Common myeloid progenitor, CD34-positive (primary cell): Measurements from ENCODE around the gene VWF.

Source experiments
- CTCF ChIA-PET: fragments of 350-600 bp; sonication (Branson Sonifier 250); formaldehyde crosslinking; loops from one replicate; lab custom pipeline; 2021; ENCODE audit warnings: antibody characterized with exemption; lab: Charles Lee
- POLR2A ChIA-PET: fragments of 350-600 bp; sonication (Branson Sonifier 250); formaldehyde crosslinking; loops from one replicate; lab custom pipeline; 2021; ENCODE audit warnings: antibody characterized with exemption; lab: Charles Lee
- DNase-seq, 3 donors: peaks; one replicate each; pipeline versions ENCODE4 v3.0.0 to v3.0.0-alpha.2; 2013
- H3K27ac ChIP-seq, 2 experiments: 1 replicate in 1 of 2; 2 replicates in 1 of 2; pipeline ENCODE4 v1.7.0; 2013; ENCODE audit warnings: inconsistent platforms in 2 of 2, low read length in 2 of 2, mild to moderate bottlenecking in 2 of 2, low read depth in 1 of 2, moderate library complexity in 1 of 2; ENCODE audit not compliant: severe bottlenecking in 2 of 2, insufficient read depth in 1 of 2, poor library complexity in 1 of 2
- H3K27me3 ChIP-seq, 5 experiments: replicated peaks in 2 of 5; 1 replicate in 3 of 5; 2 replicates in 2 of 5; pipeline versions ENCODE4 v1.6.1 to v1.7.0; 2013; ENCODE audit warnings: low read length in 4 of 5, mild to moderate bottlenecking in 2 of 5, moderate library complexity in 2 of 5, inconsistent platforms in 1 of 5; ENCODE audit not compliant: insufficient read depth in 5 of 5, control insufficient read depth in 4 of 5
- H3K36me3 ChIP-seq, 4 experiments: 1 replicate in 2 of 4; 2 replicates in 2 of 4; pipeline versions ENCODE4 v1.6.1 to v1.7.0; 2013; ENCODE audit warnings: low read length in 3 of 4, control low read depth in 1 of 4, mild to moderate bottlenecking in 1 of 4; ENCODE audit not compliant: control insufficient read depth in 4 of 4, insufficient read depth in 4 of 4
- H3K4me1 ChIP-seq, 4 experiments: 1 replicate in 3 of 4; 2 replicates in 1 of 4; pipeline versions ENCODE4 v1.6.1 to v1.7.1; 2013; ENCODE audit warnings: low read length in 3 of 4, mild to moderate bottlenecking in 3 of 4, control low read depth in 1 of 4, inconsistent platforms in 1 of 4, moderate library complexity in 1 of 4; ENCODE audit not compliant: control insufficient read depth in 4 of 4, insufficient read depth in 4 of 4; ENCODE audit errors: control extremely low read depth in 1 of 4
- H3K4me3 ChIP-seq, 7 experiments: 1 replicate in 4 of 7; 2 replicates in 3 of 7; pipeline versions ENCODE4 v1.5.1 to v1.7.0; 2013; ENCODE audit warnings: mild to moderate bottlenecking in 7 of 7, low read length in 6 of 7, moderate library complexity in 6 of 7, inconsistent platforms in 2 of 7, low read depth in 2 of 7, control low read depth in 1 of 7; ENCODE audit not compliant: insufficient read depth in 4 of 7, control insufficient read depth in 1 of 7; ENCODE audit errors: extremely low read depth in 1 of 7
- H3K9me3 ChIP-seq, 5 experiments: 1 replicate in 4 of 5; 2 replicates in 1 of 5; pipeline versions ENCODE4 v1.6.1 to v1.7.1; 2013; ENCODE audit warnings: low read length in 4 of 5, mild to moderate bottlenecking in 2 of 5, inconsistent platforms in 1 of 5, low read depth in 1 of 5, moderate library complexity in 1 of 5; ENCODE audit not compliant: control insufficient read depth in 4 of 5, insufficient read depth in 2 of 5; ENCODE audit errors: control extremely low read depth in 1 of 5
- WGBS: methylation state at CpG from one replicate; pipeline ENCODE4 v1.1.5; 2013; ENCODE audit not compliant: insufficient coverage; 5-methylcytosine and 5-hydroxymethylcytosine counted together

VWF gene

DNA sequence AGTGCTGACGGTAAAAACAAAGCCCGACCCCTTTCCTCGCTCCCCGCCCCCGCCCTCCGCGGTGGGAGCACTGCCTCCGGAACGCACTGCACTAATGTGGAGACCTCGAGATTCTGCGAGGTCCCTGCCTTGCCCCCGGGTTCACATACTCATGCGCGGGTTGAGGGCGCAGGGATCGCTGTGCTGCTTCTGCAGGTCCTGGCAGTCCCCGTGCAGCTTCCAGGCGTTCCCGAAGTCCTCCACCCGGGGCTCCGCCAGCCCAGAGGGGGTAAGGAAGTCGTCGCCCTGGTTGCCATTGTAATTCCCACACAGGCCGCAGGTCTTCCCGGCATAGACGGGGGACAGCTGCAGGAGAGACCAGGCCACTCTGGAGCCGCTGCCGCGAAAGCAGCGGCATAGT lies 66.8 kb downstream of the VWF start:
- no peak overlapping the region for H3K27ac ChIP-seq
- H3K4me1 ChIP-seq = peaks cover 0 to 18% (median 8%) of the 10 kb centered on the region in 4 experiments
- ChIA-PET CTCF (interaction anchor here (0.7 to 11.2 kb wide), 13 partner anchors 10 to 244 kb away, joined by 3 to 100 read pairs (median 4); no protein-coding TSS in a partner anchor), POLR2A (interaction anchor here (1.0 kb wide), 1 partner anchor 67 kb away, joined by 3 read pairs; no protein-coding TSS in a partner anchor)
- WGBS = 86% methylated on average over 25 of the region's 30 CpGs
- no peak overlapping the region for H3K4me3 ChIP-seq
- H3K27me3 ChIP-seq = no peaks in the 10 kb centered on the region
- no peaks in the 10 kb centered on the region for H3K9me3 ChIP-seq
- DNase-seq = no peak
- H3K36me3 ChIP-seq = no peaks in the 10 kb centered on the region

DNA sequence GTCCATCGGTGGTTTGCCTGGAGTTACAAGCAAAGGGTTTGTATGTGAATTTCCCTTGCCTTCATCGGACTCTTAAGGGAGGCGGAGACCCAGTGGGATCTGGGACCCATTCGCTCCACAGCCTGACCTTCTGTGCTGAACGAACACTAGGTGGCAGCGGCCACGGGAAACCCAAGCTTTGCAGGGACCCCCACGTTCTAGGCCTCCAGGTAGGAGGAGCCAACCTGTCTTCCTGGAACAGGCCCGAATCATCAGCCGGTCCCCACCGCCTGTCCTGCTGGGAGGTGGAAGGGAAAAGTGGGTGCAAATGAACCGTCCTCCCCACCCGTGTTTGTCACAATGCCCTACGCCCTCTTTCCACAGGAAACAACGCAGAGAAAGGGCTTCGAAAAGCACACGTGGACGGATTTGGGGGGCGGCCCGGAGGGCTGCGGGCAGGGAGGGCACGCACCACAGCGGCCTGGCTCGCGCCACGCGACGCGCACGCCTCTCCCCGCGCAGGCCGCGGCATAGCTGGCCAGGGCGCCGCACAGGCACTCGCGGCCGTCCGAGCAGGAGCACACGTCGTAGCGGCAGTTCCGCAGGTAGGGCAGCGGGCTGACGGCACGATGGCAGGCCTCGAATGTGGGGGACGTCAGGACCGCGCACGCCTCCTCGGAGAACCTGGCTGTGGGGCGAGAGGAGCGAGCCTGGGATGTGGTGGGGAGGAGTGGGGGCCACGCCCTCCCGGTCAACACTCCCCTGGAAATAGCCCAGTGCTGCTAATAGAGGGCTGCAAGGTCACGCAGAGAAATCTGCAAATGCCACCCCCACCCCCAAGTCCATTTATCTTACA lies 67.8 kb downstream of the VWF start:
- no peaks in the 10 kb centered on the region for H3K27me3 ChIP-seq
- CTCF ChIA-PET = interaction anchor here (0.8 to 11.2 kb wide), 12 partner anchors 9 to 280 kb away, joined by 3 to 100 read pairs (median 3); no protein-coding TSS in a partner anchor
- no peak overlapping the region for H3K27ac ChIP-seq
- WGBS = 23% methylated on average over 52 of the region's 58 CpGs
- POLR2A ChIA-PET = interaction anchor here (0.6 kb wide), 1 partner anchor 523 kb away, joined by 7 read pairs; no protein-coding TSS in a partner anchor
- peak; percentile 73 to 81 (median 79) for DNase-seq
- peak overlapping the region in 4 of 7 experiments; percentile 0 to 68 (median 36) for H3K4me3 ChIP-seq
- peaks cover 0 to 3% (median 0%) of the 10 kb centered on the region in 5 experiments for H3K9me3 ChIP-seq
- H3K36me3 ChIP-seq = no peaks in the 10 kb centered on the region
- peaks cover 0 to 21% (median 9%) of the 10 kb centered on the region in 4 experiments for H3K4me1 ChIP-seq

DNA sequence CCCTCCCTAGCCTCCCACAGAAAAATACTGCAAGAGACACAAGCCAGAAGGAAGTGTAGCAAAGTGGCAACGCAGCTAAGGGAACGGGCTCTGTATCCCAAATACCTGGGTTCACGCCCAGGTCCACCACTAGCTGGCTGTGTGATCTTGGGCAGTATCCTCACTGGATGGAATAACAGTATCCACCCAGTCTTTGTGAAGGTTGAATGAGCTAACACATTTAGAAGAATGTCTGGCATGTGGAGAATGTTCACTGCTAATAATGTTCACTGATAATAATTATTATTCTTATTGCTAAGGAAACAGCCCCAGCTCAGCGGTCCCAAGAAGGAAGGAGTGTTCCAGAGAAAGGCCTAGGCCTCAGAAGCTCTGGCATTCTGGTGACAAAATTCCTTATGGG lies 70.9 kb downstream of the VWF start:
- no peak overlapping the region for H3K27ac ChIP-seq
- CTCF ChIA-PET = interaction anchor here (0.8 to 11.2 kb wide), 8 partner anchors 11 to 231 kb away, joined by 3 to 100 read pairs (median 8); no protein-coding TSS in a partner anchor
- WGBS = 93% methylated on average over 4 of the region's 4 CpGs

DNA sequence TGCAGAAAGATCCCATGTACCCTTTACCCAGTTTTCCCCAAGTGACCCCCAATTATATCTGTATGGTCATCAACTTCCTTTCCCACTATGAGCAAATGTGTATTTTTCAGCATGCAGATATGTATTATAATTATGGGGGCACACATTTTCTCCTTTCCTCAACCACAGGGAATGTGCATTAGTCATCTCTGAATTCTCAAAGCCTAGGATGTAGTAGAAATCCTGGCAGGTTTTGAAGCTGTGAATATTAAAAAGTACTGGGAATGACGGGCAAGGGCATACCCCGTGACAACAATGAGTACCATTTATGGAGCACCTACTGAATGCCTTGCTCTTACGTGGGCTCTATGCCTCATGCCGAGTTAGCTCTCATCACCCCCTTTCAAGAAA lies 71.5 kb downstream of the VWF start:
- H3K9me3 ChIP-seq = peaks cover 0 to 3% (median 0%) of the 10 kb centered on the region in 5 experiments
- no peak overlapping the region for H3K4me3 ChIP-seq
- H3K36me3 ChIP-seq = no peaks in the 10 kb centered on the region
- no peaks in the 10 kb centered on the region for H3K27me3 ChIP-seq
- CTCF ChIA-PET = interaction anchor here (0.7 to 11.2 kb wide), 9 partner anchors 9 to 232 kb away, joined by 3 to 100 read pairs (median 5); no protein-coding TSS in a partner anchor
- H3K27ac ChIP-seq = no peak overlapping the region
- peaks cover 0 to 15% (median 5%) of the 10 kb centered on the region in 4 experiments for H3K4me1 ChIP-seq
- POLR2A ChIA-PET = no interaction called here
- 100% methylated on average over 3 of the region's 4 CpGs for WGBS
- no peak for DNase-seq

More for the DNA sequence above, 70.9 kb downstream of the VWF start:
- H3K27me3 ChIP-seq = no peaks in the 10 kb centered on the region
- no peak overlapping the region for H3K4me3 ChIP-seq
- no peak for DNase-seq
- POLR2A ChIA-PET = no interaction called here
- no peaks in the 10 kb centered on the region for H3K36me3 ChIP-seq
- peaks cover 0 to 15% (median 5%) of the 10 kb centered on the region in 4 experiments for H3K4me1 ChIP-seq
- peaks cover 0 to 3% (median 0%) of the 10 kb centered on the region in 5 experiments for H3K9me3 ChIP-seq

DNA sequence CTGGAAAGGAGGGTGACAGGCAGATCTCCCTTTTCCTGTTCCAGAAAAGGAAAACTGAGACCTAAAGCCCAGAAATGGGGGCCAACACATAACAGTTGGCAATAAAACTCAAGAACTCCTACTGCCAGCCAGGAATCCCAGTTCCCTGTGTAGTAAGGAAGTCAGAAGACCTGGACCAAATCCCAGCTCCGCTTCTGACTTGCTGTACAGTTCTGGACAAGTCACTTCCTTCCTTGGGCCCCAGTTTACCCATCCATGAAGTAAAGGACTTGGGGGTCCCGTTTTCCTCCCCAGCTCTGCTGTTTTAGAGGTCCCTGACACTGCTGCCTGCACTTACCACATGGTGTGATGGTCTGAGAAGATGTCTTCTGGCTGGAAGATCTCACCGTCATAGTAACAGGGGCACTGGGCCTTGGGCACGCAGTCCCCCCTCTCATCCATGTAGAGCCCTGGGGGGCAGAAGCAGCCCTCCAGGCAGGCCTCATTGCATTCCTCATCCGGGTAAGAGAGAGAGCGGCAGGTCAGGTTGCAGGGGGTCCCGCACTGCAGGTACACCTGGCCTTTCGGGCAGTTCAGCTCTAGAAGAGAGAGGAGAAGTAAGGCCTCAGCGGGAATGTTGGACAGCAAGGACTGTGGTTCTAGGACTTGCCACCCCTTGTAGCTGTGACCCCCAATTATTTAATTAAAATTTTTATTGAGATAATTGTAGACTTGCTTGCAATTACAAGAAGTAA lies 72.1 kb downstream of the VWF start:
- H3K9me3 ChIP-seq = peaks cover 0 to 3% (median 0%) of the 10 kb centered on the region in 5 experiments
- ChIA-PET CTCF (interaction anchor here (0.7 to 11.2 kb wide), 10 partner anchors 8 to 232 kb away, joined by 3 to 100 read pairs (median 4); no protein-coding TSS in a partner anchor), POLR2A (no interaction called here)
- no peak overlapping the region for H3K4me3 ChIP-seq
- no peak overlapping the region for H3K27ac ChIP-seq
- H3K4me1 ChIP-seq = peaks cover 0 to 15% (median 5%) of the 10 kb centered on the region in 4 experiments
- no peaks in the 10 kb centered on the region for H3K36me3 ChIP-seq
- 97% methylated on average over 5 of the region's 9 CpGs for WGBS
- DNase-seq = no peak
- no peaks in the 10 kb centered on the region for H3K27me3 ChIP-seq

DNA sequence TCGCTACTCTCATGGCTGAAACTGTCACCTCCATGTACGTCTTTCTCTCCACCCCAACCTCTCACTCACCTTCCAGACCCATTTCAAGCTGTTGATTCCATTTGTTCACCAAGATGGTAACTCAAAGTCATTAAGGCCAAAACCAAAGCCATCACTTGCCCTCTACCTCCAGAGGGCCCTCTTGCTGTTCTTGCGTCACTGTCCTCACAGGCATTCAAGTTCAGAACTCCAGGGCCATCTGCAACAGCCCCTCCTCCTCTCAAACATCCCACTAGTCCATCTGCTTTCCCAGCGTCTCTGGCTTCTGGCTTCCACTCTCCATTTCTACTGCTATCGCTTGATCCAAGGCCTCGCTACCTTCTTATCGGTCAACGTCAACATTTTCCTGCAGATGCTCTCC lies 74.5 kb downstream of the VWF start:
- Histone ChIP-seq H3K4me1 (peaks cover 0 to 4% (median 0%) of the 10 kb centered on the region in 4 experiments), H3K4me3 (no peak overlapping the region), H3K27me3 (no peaks in the 10 kb centered on the region), H3K9me3 (peaks cover 0 to 3% (median 0%) of the 10 kb centered on the region in 5 experiments), H3K36me3 (no peaks in the 10 kb centered on the region), H3K27ac (no peak overlapping the region)
- ChIA-PET CTCF (interaction anchor here (1.0 kb wide), 1 partner anchor 19 kb away, joined by 5 read pairs; no protein-coding TSS in a partner anchor), POLR2A (no interaction called here)
- 96% methylated on average over 8 of the region's 8 CpGs for WGBS
- DNase-seq = no peak
